ENCODE results near the gene ETF1.

- TF ChIP-seq CTCF (IDR thresholded peaks at IDR 0.05) (no peak), POLR2A (IDR thresholded peaks at IDR 0.05) (no peak)
These were observed 17.9 kb upstream of the ETF1 start for GRCh38 chr5:138560971-138561370.
